SK-N-SH treated with all-trans-retinoic acid at 6 μM for 48 hours (cell line): ENCODE data around the gene PCP4L1.

Source experiments
- ATAC-seq: fragments of 200-7000 bp; cut with Tn5 transposase; 3 replicates; pipeline ENCODE4 v1.9.1; 2020; ENCODE audit warnings: mild to moderate bottlenecking, moderate library complexity
- ARNTL ChIP-seq: fragments of 450-650 bp; formaldehyde crosslinking; IDR thresholded peaks from 2 replicates; pipeline ENCODE4 v1.5.0; 2020; ENCODE audit warnings: low read depth, mild to moderate bottlenecking, moderate library complexity, borderline replicate concordance
- BACH2 ChIP-seq: fragments of 250-450 bp; sonication (Bioruptor Pico); IDR thresholded peaks from 2 replicates; pipeline ENCODE4 v1.9.0; 2021; ENCODE audit warnings: mild to moderate bottlenecking, borderline replicate concordance
- CSDC2 ChIP-seq: fragments of 250-450 bp; sonication (Bioruptor Pico); IDR thresholded peaks from 2 replicates; pipeline ENCODE4 v1.5.0; 2020; ENCODE audit warnings: mild to moderate bottlenecking, moderate library complexity
- ESRRG ChIP-seq: fragments of 250-450 bp; sonication (Bioruptor Pico); IDR thresholded peaks from 2 replicates; pipeline ENCODE4 v1.6.1; 2021; ENCODE audit warnings: mild to moderate bottlenecking
- GLIS3 ChIP-seq: fragments of 250-450 bp; sonication (Bioruptor Pico); IDR thresholded peaks from 2 replicates; pipeline ENCODE4 v1.5.0; 2020; ENCODE audit warnings: mild to moderate bottlenecking, moderate library complexity
- ISL1 ChIP-seq: fragments of 250-450 bp; sonication (Bioruptor Pico); IDR thresholded peaks from 2 replicates; pipeline ENCODE4 v2.1.2; 2022; ENCODE audit warnings: mild to moderate bottlenecking, moderate library complexity
- OSR1 ChIP-seq: fragments of 250-450 bp; sonication (Bioruptor Pico); IDR thresholded peaks from 2 replicates; pipeline ENCODE4 v1.8.0; 2022; ENCODE audit warnings: moderate library complexity, mild to moderate bottlenecking, inconsistent platforms
- PATZ1 ChIP-seq: fragments of 250-450 bp; sonication (Bioruptor Pico); IDR thresholded peaks from 2 replicates; pipeline ENCODE4 v1.8.0; 2020; ENCODE audit warnings: mild to moderate bottlenecking, moderate library complexity, borderline replicate concordance
- PPARA ChIP-seq: fragments of 250-450 bp; sonication (Bioruptor Pico); IDR thresholded peaks from 2 replicates; pipeline ENCODE4 v1.5.0; 2020; ENCODE audit warnings: mild to moderate bottlenecking, borderline replicate concordance
- RARB ChIP-seq: fragments of 250-450 bp; sonication (Bioruptor Pico); IDR thresholded peaks from 2 replicates; pipeline ENCODE4 v1.8.0; 2021; ENCODE audit warnings: mild to moderate bottlenecking, moderate library complexity
- SNAI2 ChIP-seq: fragments of 250-450 bp; sonication (Bioruptor Pico); IDR thresholded peaks from 2 replicates; pipeline ENCODE4 v1.5.0; 2020; ENCODE audit warnings: mild to moderate bottlenecking, moderate library complexity
- TCF4 ChIP-seq: fragments of 250-450 bp; sonication (Bioruptor Pico); IDR thresholded peaks from 2 replicates; pipeline ENCODE4 v1.8.0; 2021; ENCODE audit warnings: mild to moderate bottlenecking, moderate library complexity, borderline replicate concordance
- TOX ChIP-seq: fragments of 250-450 bp; sonication (Bioruptor Pico); IDR thresholded peaks from 2 replicates; pipeline ENCODE4 v1.8.0; 2021; ENCODE audit warnings: mild to moderate bottlenecking, moderate library complexity, borderline replicate concordance
- ZC3H10 ChIP-seq: fragments of 250-450 bp; sonication (Bioruptor Pico); IDR thresholded peaks from 2 replicates; pipeline ENCODE4 v1.5.1; 2021; ENCODE audit warnings: mild to moderate bottlenecking, moderate library complexity
- ZNF565 ChIP-seq: fragments of 450-650 bp; formaldehyde crosslinking; conservative IDR thresholded peaks from 2 replicates; pipeline ENCODE4 v1.5.0; 2020; ENCODE audit warnings: low read depth, mild to moderate bottlenecking, moderate library complexity
- ZNF70 ChIP-seq: fragments of 450-650 bp; formaldehyde crosslinking; IDR thresholded peaks from 2 replicates; pipeline ENCODE4 v1.5.0; 2020; ENCODE audit warnings: mild to moderate bottlenecking, moderate library complexity
- ZNF8 ChIP-seq: fragments of 450-650 bp; formaldehyde crosslinking; IDR thresholded peaks from 2 replicates; pipeline ENCODE4 v1.5.0; 2020; ENCODE audit warnings: mild to moderate bottlenecking, moderate library complexity
- TF ChIP-seq, protein P1 (sequence below): fragments of 250-450 bp; sonication (Bioruptor Pico); IDR thresholded peaks from 2 replicates; pipeline ENCODE4 v1.8.0; 2021; ENCODE audit warnings: low read depth, mild to moderate bottlenecking, moderate library complexity, borderline replicate concordance
- TF ChIP-seq, protein P2 (sequence below): fragments of 250-450 bp; sonication (Bioruptor Pico); IDR thresholded peaks from 2 replicates; pipeline ENCODE4 v1.5.0; 2020; ENCODE audit warnings: mild to moderate bottlenecking, moderate library complexity
- TF ChIP-seq, protein P3 (sequence below): fragments of 250-450 bp; sonication (Bioruptor Pico); IDR thresholded peaks from 2 replicates; pipeline ENCODE4 v1.5.1; 2021; ENCODE audit warnings: mild to moderate bottlenecking, moderate library complexity
- TF ChIP-seq, protein P4 (sequence below): fragments of 250-450 bp; sonication (Bioruptor Pico); IDR thresholded peaks from 2 replicates; pipeline ENCODE4 v1.5.1; 2020; ENCODE audit warnings: low read depth, mild to moderate bottlenecking, moderate library complexity

The PCP4L1 gene

DNA sequence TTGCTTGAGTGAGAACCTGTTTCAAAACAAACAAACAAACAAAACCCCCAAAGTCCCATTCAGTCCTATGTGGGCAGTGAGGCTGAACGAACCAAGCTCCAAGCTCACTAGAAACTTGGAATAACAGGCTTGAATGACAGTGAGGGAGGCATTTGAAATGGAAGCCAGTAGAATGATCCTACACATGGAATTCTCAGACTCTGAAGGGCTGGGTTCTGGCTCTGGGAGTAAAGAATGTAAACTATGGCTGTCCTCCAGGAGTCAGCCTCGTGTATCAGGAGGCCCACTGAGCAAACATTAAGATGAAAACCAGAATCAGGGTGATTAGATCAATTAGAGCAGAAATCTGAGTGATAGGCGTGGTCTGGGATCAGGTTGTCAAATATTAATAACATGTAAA is 14.9 kb downstream of the PCP4L1 start:
- ATAC-seq, result peak; percentile 65; the same call in 2 of the 3 replicates
- TF ChIP-seq GLIS3 (CRISPR knock-in tag), result no peak
- TF ChIP-seq, protein P1, sequence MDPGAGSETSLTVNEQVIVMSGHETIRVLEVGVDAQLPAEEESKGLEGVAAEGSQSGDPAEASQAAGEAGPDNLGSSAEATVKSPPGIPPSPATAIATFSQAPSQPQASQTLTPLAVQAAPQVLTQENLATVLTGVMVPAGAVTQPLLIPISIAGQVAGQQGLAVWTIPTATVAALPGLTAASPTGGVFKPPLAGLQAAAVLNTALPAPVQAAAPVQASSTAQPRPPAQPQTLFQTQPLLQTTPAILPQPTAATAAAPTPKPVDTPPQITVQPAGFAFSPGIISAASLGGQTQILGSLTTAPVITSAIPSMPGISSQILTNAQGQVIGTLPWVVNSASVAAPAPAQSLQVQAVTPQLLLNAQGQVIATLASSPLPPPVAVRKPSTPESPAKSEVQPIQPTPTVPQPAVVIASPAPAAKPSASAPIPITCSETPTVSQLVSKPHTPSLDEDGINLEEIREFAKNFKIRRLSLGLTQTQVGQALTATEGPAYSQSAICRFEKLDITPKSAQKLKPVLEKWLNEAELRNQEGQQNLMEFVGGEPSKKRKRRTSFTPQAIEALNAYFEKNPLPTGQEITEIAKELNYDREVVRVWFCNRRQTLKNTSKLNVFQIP (CRISPR knock-in tag), result no peak
- no peak for TF ChIP-seq TOX
- no peak for TF ChIP-seq ARNTL (CRISPR knock-in tag)
- no peak for TF ChIP-seq ZNF565 (CRISPR knock-in tag)
- TF ChIP-seq PPARA (CRISPR knock-in tag), result no peak
- no peak for TF ChIP-seq ESRRG
- TF ChIP-seq ZNF8 (CRISPR knock-in tag), result no peak
- TF ChIP-seq ZNF70 (CRISPR knock-in tag), result no peak
- TF ChIP-seq ZC3H10 (CRISPR knock-in tag), result no peak

DNA sequence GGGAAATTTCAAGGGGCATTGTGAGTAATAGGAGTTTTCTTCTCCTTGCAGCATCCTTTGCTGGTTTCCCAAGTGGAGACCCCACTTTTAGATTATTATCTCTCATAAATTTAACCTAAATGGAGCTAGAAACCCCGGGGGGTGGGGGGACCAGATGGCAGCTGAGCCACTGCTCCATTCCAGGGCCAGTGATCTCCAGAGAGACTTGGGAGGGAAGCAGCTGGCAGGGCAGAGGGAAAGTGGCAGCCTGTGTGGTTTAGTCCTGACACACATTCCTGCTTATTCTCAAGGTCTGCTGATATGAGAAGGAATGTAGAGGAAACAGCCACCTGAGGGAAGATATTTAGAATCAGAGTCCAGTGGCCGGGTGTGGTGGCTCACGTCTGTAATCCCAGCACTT is 16.3 kb downstream of the PCP4L1 start:
- TF ChIP-seq ZNF70 (CRISPR knock-in tag), result no peak
- no peak; the same call in 2 of the 3 replicates for ATAC-seq

- no peak for TF ChIP-seq CSDC2 (CRISPR knock-in tag)
- no peak for TF ChIP-seq TCF4 (CRISPR knock-in tag)
- TF ChIP-seq, protein P2, sequence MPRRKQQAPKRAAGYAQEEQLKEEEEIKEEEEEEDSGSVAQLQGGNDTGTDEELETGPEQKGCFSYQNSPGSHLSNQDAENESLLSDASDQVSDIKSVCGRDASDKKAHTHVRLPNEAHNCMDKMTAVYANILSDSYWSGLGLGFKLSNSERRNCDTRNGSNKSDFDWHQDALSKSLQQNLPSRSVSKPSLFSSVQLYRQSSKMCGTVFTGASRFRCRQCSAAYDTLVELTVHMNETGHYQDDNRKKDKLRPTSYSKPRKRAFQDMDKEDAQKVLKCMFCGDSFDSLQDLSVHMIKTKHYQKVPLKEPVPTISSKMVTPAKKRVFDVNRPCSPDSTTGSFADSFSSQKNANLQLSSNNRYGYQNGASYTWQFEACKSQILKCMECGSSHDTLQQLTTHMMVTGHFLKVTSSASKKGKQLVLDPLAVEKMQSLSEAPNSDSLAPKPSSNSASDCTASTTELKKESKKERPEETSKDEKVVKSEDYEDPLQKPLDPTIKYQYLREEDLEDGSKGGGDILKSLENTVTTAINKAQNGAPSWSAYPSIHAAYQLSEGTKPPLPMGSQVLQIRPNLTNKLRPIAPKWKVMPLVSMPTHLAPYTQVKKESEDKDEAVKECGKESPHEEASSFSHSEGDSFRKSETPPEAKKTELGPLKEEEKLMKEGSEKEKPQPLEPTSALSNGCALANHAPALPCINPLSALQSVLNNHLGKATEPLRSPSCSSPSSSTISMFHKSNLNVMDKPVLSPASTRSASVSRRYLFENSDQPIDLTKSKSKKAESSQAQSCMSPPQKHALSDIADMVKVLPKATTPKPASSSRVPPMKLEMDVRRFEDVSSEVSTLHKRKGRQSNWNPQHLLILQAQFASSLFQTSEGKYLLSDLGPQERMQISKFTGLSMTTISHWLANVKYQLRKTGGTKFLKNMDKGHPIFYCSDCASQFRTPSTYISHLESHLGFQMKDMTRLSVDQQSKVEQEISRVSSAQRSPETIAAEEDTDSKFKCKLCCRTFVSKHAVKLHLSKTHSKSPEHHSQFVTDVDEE (CRISPR knock-in tag), result no peak
- TF ChIP-seq ESRRG, result no peak
- no peak for TF ChIP-seq PPARA (CRISPR knock-in tag)
- TF ChIP-seq ZNF8 (CRISPR knock-in tag), result no peak
- TF ChIP-seq BACH2 (CRISPR knock-in tag), result no peak
- no peak for TF ChIP-seq PATZ1 (CRISPR knock-in tag)
- no peak for TF ChIP-seq ISL1 (CRISPR knock-in tag)
- no peak for TF ChIP-seq ZNF565 (CRISPR knock-in tag)
- TF ChIP-seq, protein P3, sequence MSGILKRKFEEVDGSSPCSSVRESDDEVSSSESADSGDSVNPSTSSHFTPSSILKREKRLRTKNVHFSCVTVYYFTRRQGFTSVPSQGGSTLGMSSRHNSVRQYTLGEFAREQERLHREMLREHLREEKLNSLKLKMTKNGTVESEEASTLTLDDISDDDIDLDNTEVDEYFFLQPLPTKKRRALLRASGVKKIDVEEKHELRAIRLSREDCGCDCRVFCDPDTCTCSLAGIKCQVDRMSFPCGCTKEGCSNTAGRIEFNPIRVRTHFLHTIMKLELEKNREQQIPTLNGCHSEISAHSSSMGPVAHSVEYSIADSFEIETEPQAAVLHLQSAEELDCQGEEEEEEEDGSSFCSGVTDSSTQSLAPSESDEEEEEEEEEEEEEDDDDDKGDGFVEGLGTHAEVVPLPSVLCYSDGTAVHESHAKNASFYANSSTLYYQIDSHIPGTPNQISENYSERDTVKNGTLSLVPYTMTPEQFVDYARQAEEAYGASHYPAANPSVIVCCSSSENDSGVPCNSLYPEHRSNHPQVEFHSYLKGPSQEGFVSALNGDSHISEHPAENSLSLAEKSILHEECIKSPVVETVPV (CRISPR knock-in tag), result no peak
- TF ChIP-seq RARB (CRISPR knock-in tag), result no peak
- no peak for TF ChIP-seq ZC3H10 (CRISPR knock-in tag)
- TF ChIP-seq, protein P4, sequence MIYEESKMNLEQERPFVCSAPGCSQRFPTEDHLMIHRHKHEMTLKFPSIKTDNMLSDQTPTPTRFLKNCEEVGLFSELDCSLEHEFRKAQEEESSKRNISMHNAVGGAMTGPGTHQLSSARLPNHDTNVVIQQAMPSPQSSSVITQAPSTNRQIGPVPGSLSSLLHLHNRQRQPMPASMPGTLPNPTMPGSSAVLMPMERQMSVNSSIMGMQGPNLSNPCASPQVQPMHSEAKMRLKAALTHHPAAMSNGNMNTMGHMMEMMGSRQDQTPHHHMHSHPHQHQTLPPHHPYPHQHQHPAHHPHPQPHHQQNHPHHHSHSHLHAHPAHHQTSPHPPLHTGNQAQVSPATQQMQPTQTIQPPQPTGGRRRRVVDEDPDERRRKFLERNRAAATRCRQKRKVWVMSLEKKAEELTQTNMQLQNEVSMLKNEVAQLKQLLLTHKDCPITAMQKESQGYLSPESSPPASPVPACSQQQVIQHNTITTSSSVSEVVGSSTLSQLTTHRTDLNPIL (CRISPR knock-in tag), result no peak
- no peak for TF ChIP-seq ZNF70 (CRISPR knock-in tag)
- TF ChIP-seq, all 23 proteins: peak for 0
- no peak for ATAC-seq
These were observed 24.4 kb downstream of the PCP4L1 start for GRCh38 chr1:161282991-161283390.

DNA sequence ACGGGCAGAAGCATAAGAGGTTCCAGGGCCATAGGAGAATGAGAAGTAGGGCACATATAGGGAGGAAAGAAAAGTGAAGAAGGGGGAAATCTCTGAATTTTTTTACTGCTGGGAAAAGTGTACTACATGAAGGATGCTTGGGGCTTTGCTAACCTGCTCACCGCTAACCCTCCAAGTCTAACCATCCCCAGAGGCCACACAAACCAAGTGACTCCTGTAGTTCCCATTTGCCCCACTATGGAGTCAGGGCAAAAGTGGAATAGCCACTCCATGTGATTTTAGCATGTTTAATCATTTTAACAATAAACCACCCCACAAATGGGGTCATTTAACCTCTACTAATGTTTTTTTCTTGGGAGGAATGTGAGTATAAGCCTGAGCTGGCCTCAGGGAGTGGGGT is 26.6 kb downstream of the PCP4L1 start:
- ATAC-seq, result no peak
- TF ChIP-seq BACH2 (CRISPR knock-in tag), result no peak
- no peak for TF ChIP-seq ZNF70 (CRISPR knock-in tag)
- TF ChIP-seq, protein P4 (CRISPR knock-in tag), result no peak
- no peak for TF ChIP-seq PPARA (CRISPR knock-in tag)
- TF ChIP-seq CSDC2 (CRISPR knock-in tag), result no peak
- no peak for TF ChIP-seq OSR1 (CRISPR knock-in tag)
- TF ChIP-seq, protein P1 (CRISPR knock-in tag), result no peak
- TF ChIP-seq ESRRG, result no peak
- no peak for TF ChIP-seq TCF4 (CRISPR knock-in tag)
- no peak for TF ChIP-seq SNAI2 (CRISPR knock-in tag)
- TF ChIP-seq ISL1 (CRISPR knock-in tag), result no peak
- TF ChIP-seq RARB (CRISPR knock-in tag), result no peak
